DOHH2 (cell line): ENCODE data around the gene KLF4.
"Not testable (repeated sequence)": the region's sequence is repeated elsewhere in the genome, so short reads cannot be mapped to it uniquely, and the experiment has no call there.

Source experiments
- H3F3A ChIP-seq: fragments of 200-600 bp; sonication (generic), shearing (Covaris generic); 2 replicates; pipeline ENCODE4 v1.6.0; 2016; ENCODE audit warnings: antibody characterized with exemption, mild to moderate bottlenecking; ENCODE audit not compliant: control insufficient read depth, insufficient read depth
- H3K27ac ChIP-seq: fragments of 200-600 bp; sonication (generic); 2 replicates; pipeline ENCODE4 v1.5.1; 2014; ENCODE audit warnings: low read depth, mild to moderate bottlenecking, low read length, moderate library complexity
- H3K27me3 ChIP-seq: fragments of 200-600 bp; sonication (generic); 2 replicates; pipeline ENCODE4 v1.6.1; 2014; ENCODE audit warnings: mild to moderate bottlenecking, low read length, mixed read lengths; ENCODE audit not compliant: control insufficient read depth
- H3K36me3 ChIP-seq: fragments of 200-600 bp; sonication (generic); 2 replicates; pipeline ENCODE4 v1.6.1; 2014; ENCODE audit warnings: mild to moderate bottlenecking, low read length, moderate library complexity, mixed read lengths; ENCODE audit not compliant: control insufficient read depth
- H3K4me1 ChIP-seq: fragments of 200-600 bp; sonication (generic); 2 replicates; pipeline ENCODE4 v1.6.1; 2014; ENCODE audit warnings: mild to moderate bottlenecking, low read length, mixed read lengths; ENCODE audit not compliant: control insufficient read depth
- H3K4me2 ChIP-seq: fragments of 200-600 bp; sonication (generic); 2 replicates; pipeline ENCODE4 v1.6.0; 2014; ENCODE audit warnings: mild to moderate bottlenecking, low read length, moderate library complexity
- H3K4me3 ChIP-seq: fragments of 200-600 bp; sonication (generic); 2 replicates; pipeline ENCODE4 v1.5.1; 2014; ENCODE audit warnings: mild to moderate bottlenecking, low read length, mixed read lengths
- H3K79me2 ChIP-seq: fragments of 200-600 bp; sonication (generic); 2 replicates; pipeline ENCODE4 v1.6.1; 2014; ENCODE audit warnings: mild to moderate bottlenecking, low read length, mixed read lengths; ENCODE audit not compliant: control insufficient read depth
- H3K9me2 ChIP-seq: fragments of 200-600 bp; sonication (generic); replicated peaks from 2 replicates; pipeline ENCODE4 v1.6.1; 2014; ENCODE audit warnings: mild to moderate bottlenecking, low read length, mixed read lengths; ENCODE audit not compliant: control insufficient read depth
- H3K9me3 ChIP-seq: fragments of 200-600 bp; sonication (generic); 2 replicates; pipeline ENCODE4 v1.6.1; 2014; ENCODE audit warnings: antibody characterized with exemption, low read length, mixed read lengths; ENCODE audit not compliant: control insufficient read depth, insufficient read depth
- H4K20me1 ChIP-seq: fragments of 200-600 bp; sonication (generic); 2 replicates; pipeline ENCODE4 v1.6.0; 2014; ENCODE audit warnings: low read depth, mild to moderate bottlenecking, antibody characterized with exemption, low read length, moderate library complexity; ENCODE audit not compliant: control insufficient read depth, insufficient read depth
- CTCF ChIP-seq: fragments of 200-600 bp; sonication (generic); IDR thresholded peaks from one replicate; pipeline ENCODE4 v1.5.1; 2014; ENCODE audit warnings: antibody characterized with exemption, mild to moderate bottlenecking, low read depth, low read length; ENCODE audit not compliant: poor library complexity, severe bottlenecking
- EZH2phosphoT487 ChIP-seq: fragments of 200-600 bp; sonication (generic); IDR thresholded peaks from 2 replicates; pipeline ENCODE4 v1.6.1; 2017; ENCODE audit warnings: borderline replicate concordance, mild to moderate bottlenecking, antibody characterized with exemption, low read length, moderate library complexity, mixed read lengths

KLF4 gene

DNA sequence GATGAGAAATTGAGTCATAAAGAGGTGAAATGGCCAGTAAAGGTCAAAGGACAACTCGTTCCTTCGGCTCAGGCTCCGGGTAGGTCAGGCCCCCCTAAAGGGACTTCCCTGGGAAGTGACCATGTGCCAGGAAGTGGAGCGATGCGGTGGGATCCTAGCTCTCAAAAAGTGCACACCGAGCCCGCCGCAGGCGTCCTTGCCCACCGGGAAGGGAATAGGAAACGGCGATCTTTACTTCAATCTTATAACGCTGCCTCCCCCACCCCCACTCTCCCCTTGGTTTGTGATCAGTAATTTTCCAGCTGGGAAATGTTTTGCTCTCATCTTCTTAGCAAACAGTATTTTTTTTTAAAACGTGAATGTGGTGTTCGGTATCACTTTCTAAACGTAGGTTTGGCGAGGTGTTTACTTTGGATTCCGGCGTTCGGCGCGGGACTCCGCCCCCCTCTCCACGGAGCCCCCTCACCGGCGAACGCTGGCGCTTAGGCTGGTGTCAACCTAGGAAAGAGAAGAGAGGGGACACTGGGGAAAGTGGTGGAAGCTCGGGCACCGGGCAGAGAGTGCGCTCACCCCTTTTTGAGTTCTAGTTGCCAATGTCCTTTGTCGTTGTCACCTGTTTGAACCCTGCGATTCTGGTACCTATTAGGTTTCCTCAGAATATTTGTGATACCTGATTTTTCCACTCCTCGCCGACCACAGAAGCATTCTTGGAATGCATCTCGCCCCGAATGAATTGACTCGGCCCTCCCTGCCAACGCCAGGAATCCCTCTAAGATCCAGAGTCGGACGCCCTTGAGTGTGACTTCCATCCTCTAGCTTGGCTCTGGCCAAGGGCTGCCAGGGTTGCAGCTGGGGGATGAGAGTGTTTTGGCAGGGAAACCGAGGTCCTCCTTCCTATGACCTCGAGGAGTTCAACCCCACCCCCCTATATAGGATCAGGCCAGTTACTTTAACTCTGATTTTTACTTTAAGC is 1.8 kb upstream of the KLF4 start:
- H3K4me1 ChIP-seq, result no peaks in the 10 kb centered on the region
- H3K27me3 ChIP-seq, result no peaks in the 10 kb centered on the region
- H3K9me2 ChIP-seq, result no peaks in the 10 kb centered on the region
- H3K36me3 ChIP-seq, result no peaks in the 10 kb centered on the region
- no peak overlapping the region for H3K27ac ChIP-seq
- TF ChIP-seq EZH2phosphoT487 (no peak), CTCF (no peak)
- no peaks in the 10 kb centered on the region for H3K79me2 ChIP-seq
- no peaks in the 10 kb centered on the region for H4K20me1 ChIP-seq
- H3K9me3 ChIP-seq, result peaks cover 6% of the 10 kb centered on the region; the same call in 1 of the 2 replicates
- no peak overlapping the region for H3K4me3 ChIP-seq
- no peak overlapping the region for H3K4me2 ChIP-seq
- no peaks in the 10 kb centered on the region for H3F3A ChIP-seq

DNA sequence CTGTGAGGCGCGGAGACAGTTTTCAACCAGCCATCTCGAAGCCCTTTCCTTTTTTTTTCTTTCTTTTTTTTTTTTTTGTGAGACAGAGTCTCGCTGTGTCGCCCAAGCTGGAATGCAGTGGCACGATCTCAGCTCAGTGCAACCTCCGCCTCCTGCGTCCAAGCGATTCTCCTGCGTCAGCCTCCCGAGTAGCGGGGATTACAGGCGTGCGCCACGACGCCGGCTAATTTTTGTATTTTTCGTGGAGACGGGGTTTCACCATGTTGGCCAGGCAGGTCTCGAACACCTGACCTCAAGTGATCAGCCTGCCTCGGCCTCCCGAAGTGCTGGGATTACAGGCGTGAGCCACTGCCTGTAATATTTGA is 1.0 kb upstream of the KLF4 start:
- not testable (repeated sequence) for H3K4me3 ChIP-seq, H3K27me3 ChIP-seq, H3K79me2 ChIP-seq, H3K27ac ChIP-seq, H3K36me3 ChIP-seq, H4K20me1 ChIP-seq, H3K9me3 ChIP-seq, H3F3A ChIP-seq, H3K4me2 ChIP-seq, H3K4me1 ChIP-seq, H3K9me2 ChIP-seq

- no peak overlapping the region for H3K4me3 ChIP-seq
- peaks cover 6% of the 10 kb centered on the region; the same call in 1 of the 2 replicates for H3K9me3 ChIP-seq
- no peak overlapping the region for H3K27ac ChIP-seq
- no peak overlapping the region for H3K4me2 ChIP-seq
- no peaks in the 10 kb centered on the region for H3K79me2 ChIP-seq
- no peaks in the 10 kb centered on the region for H3K4me1 ChIP-seq
- H3F3A ChIP-seq, result no peaks in the 10 kb centered on the region
- no peaks in the 10 kb centered on the region for H4K20me1 ChIP-seq
- H3K9me2 ChIP-seq, result no peaks in the 10 kb centered on the region
- TF ChIP-seq EZH2phosphoT487 (no peak), CTCF (no peak)
- H3K36me3 ChIP-seq, result no peaks in the 10 kb centered on the region
- no peaks in the 10 kb centered on the region for H3K27me3 ChIP-seq
These were observed 360 bp downstream of the KLF4 start for GRCh38 chr9:107489144-107489673.
